ENCODE measurements around the gene TBC1D2B.

Gene TBC1D2B

GRCh38 chr15:78097667-78098066 is 20.2 kb upstream of the TBC1D2B start:
- Histone ChIP-seq H3K27ac (replicated peaks; ENCODE audit: low read length) (no peak overlapping the region), H2BK15ac (ENCODE audit: low read length) (no peak overlapping the region), H4K8ac (ENCODE audit: low read depth, low read length) (no peak overlapping the region), H2BK5ac (ENCODE audit: low read length) (no peak overlapping the region), H3K36me3 (replicated peaks in 1 of 2; ENCODE audit: control insufficient read depth in 2 of 2, insufficient read depth in 2 of 2, low read length in 2 of 2) (no peaks in the 10 kb centered on the region), H3K14ac (ENCODE audit: low read length) (no peak overlapping the region), H4K91ac (ENCODE audit: low read depth, low read length, poor library complexity) (no peak overlapping the region), H3K9me3 (replicated peaks in 1 of 2; ENCODE audit: control insufficient read depth in 2 of 2, insufficient read depth in 1 of 2, low read depth in 1 of 2, low read length in 2 of 2) (no peaks in the 10 kb centered on the region), H3K27me3 (ENCODE audit: control insufficient read depth in 3 of 3, insufficient read depth in 3 of 3, low read depth in 1 of 3, low read length in 3 of 3) (peaks cover 0 to 18% (median 0%) of the 10 kb centered on the region in 3 experiments), H3K4ac (ENCODE audit: low read length) (no peak overlapping the region), H3K23ac (ENCODE audit: low read depth, low read length, poor library complexity) (peak overlapping the region; percentile 60), H2AFZ (ENCODE audit: low read length) (no peak overlapping the region), H2BK120ac (ENCODE audit: low read depth, low read length) (no peak overlapping the region), H2AK5ac (ENCODE audit: low read depth, low read length) (peak overlapping the region; percentile 41), H3K4me3 (ENCODE audit: low read length in 2 of 2) (no peak overlapping the region), H3K9ac (ENCODE audit: low read depth, low read length, poor library complexity) (peak overlapping the region; percentile 24), H2BK12ac (ENCODE audit: low read length) (no peak overlapping the region), H3K18ac (ENCODE audit: low read length) (peak overlapping the region; percentile 27), H3K4me1 (ENCODE audit: control insufficient read depth in 2 of 2, insufficient read depth in 1 of 2, low read depth in 1 of 2, low read length in 2 of 2) (no peaks in the 10 kb centered on the region), H3K79me1 (ENCODE audit: low read depth, low read length) (no peaks in the 10 kb centered on the region), H3K4me2 (ENCODE audit: insufficient read depth, low read length, poor library complexity, severe bottlenecking) (no peak overlapping the region)
- DNase-seq (ENCODE audit: low spot score) = no peak
- no CpG with 5 or more reads among the region's 9 CpGs for WGBS, 2 donors (ENCODE audit: extremely low coverage in 2 of 2, insufficient read length in 2 of 2, insufficient replicate concordance in 1 of 2)

GRCh38 chr15:78093242-78094020 is 15.9 kb upstream of the TBC1D2B start:
- H3K27me3 ChIP-seq (ENCODE audit: control insufficient read depth in 3 of 3, insufficient read depth in 3 of 3, low read depth in 1 of 3, low read length in 3 of 3) = peaks cover 0 to 31% (median 0%) of the 10 kb centered on the region in 3 experiments
- DNase-seq (ENCODE audit: low spot score) = no peak
- no peak overlapping the region for H3K18ac ChIP-seq (ENCODE audit: low read length)
- no peak overlapping the region for H3K27ac ChIP-seq (replicated peaks; ENCODE audit: low read length)
- no peak overlapping the region for H2AFZ ChIP-seq (ENCODE audit: low read length)
- no peaks in the 10 kb centered on the region for H3K79me1 ChIP-seq (ENCODE audit: low read depth, low read length)
- peak overlapping the region; percentile 14 for H3K14ac ChIP-seq (ENCODE audit: low read length)
- H2BK12ac ChIP-seq (ENCODE audit: low read length) = no peak overlapping the region
- no peak overlapping the region for H4K91ac ChIP-seq (ENCODE audit: low read depth, low read length, poor library complexity)
- no peak overlapping the region for H2BK5ac ChIP-seq (ENCODE audit: low read length)
- no peak overlapping the region for H3K23ac ChIP-seq (ENCODE audit: low read depth, low read length, poor library complexity)
- H3K4me1 ChIP-seq (ENCODE audit: control insufficient read depth in 2 of 2, insufficient read depth in 1 of 2, low read depth in 1 of 2, low read length in 2 of 2) = peaks cover 2 to 3% of the 10 kb centered on the region in 2 donors
- H3K9ac ChIP-seq (ENCODE audit: low read depth, low read length, poor library complexity) = no peak overlapping the region
- no peak overlapping the region for H2AK5ac ChIP-seq (ENCODE audit: low read depth, low read length)
- H3K4me3 ChIP-seq (ENCODE audit: low read length in 2 of 2) = no peak overlapping the region
- H3K4ac ChIP-seq (ENCODE audit: low read length) = no peak overlapping the region
- H2BK120ac ChIP-seq (ENCODE audit: low read depth, low read length) = no peak overlapping the region
- no peaks in the 10 kb centered on the region for H3K36me3 ChIP-seq (replicated peaks in 1 of 2; ENCODE audit: control insufficient read depth in 2 of 2, insufficient read depth in 2 of 2, low read length in 2 of 2)
- no peak overlapping the region for H2BK15ac ChIP-seq (ENCODE audit: low read length)
- H3K4me2 ChIP-seq (ENCODE audit: insufficient read depth, low read length, poor library complexity, severe bottlenecking) = no peak overlapping the region
- H3K9me3 ChIP-seq (replicated peaks in 1 of 2; ENCODE audit: control insufficient read depth in 2 of 2, insufficient read depth in 1 of 2, low read depth in 1 of 2, low read length in 2 of 2) = no peaks in the 10 kb centered on the region
- no peak overlapping the region for H4K8ac ChIP-seq (ENCODE audit: low read depth, low read length)
- WGBS, 2 donors (ENCODE audit: extremely low coverage in 2 of 2, insufficient read length in 2 of 2, insufficient replicate concordance in 1 of 2) = no CpG with 5 or more reads among the region's 5 CpGs

GRCh38 chr15:78092261-78093041 is 14.9 kb upstream of the TBC1D2B start, which contains the start of gene SH2D7:
Gene SH2D7, plus strand, starts transcription at chr15:78092561. Its CDS starts 24 bp downstream, at chr15:78092585.
- H2AK5ac ChIP-seq (ENCODE audit: low read depth, low read length) = peak within 1 kb of the TSS; percentile 58
- no peak for DNase-seq (ENCODE audit: low spot score)

More at GRCh38 chr15:78092261-78093041, 14.9 kb upstream of the TBC1D2B start, which contains the start of gene SH2D7:
- no peak within 1 kb of the TSS for H2BK120ac ChIP-seq (ENCODE audit: low read depth, low read length)
- H2AFZ ChIP-seq (ENCODE audit: low read length) = no peak within 1 kb of the TSS
- no peak within 1 kb of the TSS for H3K27ac ChIP-seq (replicated peaks; ENCODE audit: low read length)
- H3K9ac ChIP-seq (ENCODE audit: low read depth, low read length, poor library complexity) = peak within 1 kb of the TSS; percentile 56
- peaks cover 0 to 33% (median 0%) of the 10 kb centered on the region in 3 experiments for H3K27me3 ChIP-seq (ENCODE audit: control insufficient read depth in 3 of 3, insufficient read depth in 3 of 3, low read depth in 1 of 3, low read length in 3 of 3)
- H3K23ac ChIP-seq (ENCODE audit: low read depth, low read length, poor library complexity) = peak within 1 kb of the TSS; percentile 58
- peak within 1 kb of the TSS; percentile 23 for H3K14ac ChIP-seq (ENCODE audit: low read length)
- H3K4ac ChIP-seq (ENCODE audit: low read length) = peak within 1 kb of the TSS; percentile 12
- no peaks in the 10 kb centered on the region for H3K36me3 ChIP-seq (replicated peaks in 1 of 2; ENCODE audit: control insufficient read depth in 2 of 2, insufficient read depth in 2 of 2, low read length in 2 of 2)
- H3K4me2 ChIP-seq (ENCODE audit: insufficient read depth, low read length, poor library complexity, severe bottlenecking) = no peak within 1 kb of the TSS
- H3K4me1 ChIP-seq (ENCODE audit: control insufficient read depth in 2 of 2, insufficient read depth in 1 of 2, low read depth in 1 of 2, low read length in 2 of 2) = peaks cover 3% of the 10 kb centered on the region in 2 donors
- H3K18ac ChIP-seq (ENCODE audit: low read length) = peak within 1 kb of the TSS; percentile 46
- H3K79me1 ChIP-seq (ENCODE audit: low read depth, low read length) = no peaks in the 10 kb centered on the region
- H2BK15ac ChIP-seq (ENCODE audit: low read length) = no peak within 1 kb of the TSS
- H3K4me3 ChIP-seq (ENCODE audit: low read length in 2 of 2) = no peak within 1 kb of the TSS
- no peak within 1 kb of the TSS for H2BK12ac ChIP-seq (ENCODE audit: low read length)
- no peak within 1 kb of the TSS for H2BK5ac ChIP-seq (ENCODE audit: low read length)
- no peak within 1 kb of the TSS for H4K8ac ChIP-seq (ENCODE audit: low read depth, low read length)
- H3K9me3 ChIP-seq (replicated peaks in 1 of 2; ENCODE audit: control insufficient read depth in 2 of 2, insufficient read depth in 1 of 2, low read depth in 1 of 2, low read length in 2 of 2) = no peaks in the 10 kb centered on the region
- WGBS, 2 donors (ENCODE audit: extremely low coverage in 2 of 2, insufficient read length in 2 of 2, insufficient replicate concordance in 1 of 2) = no CpG with 5 or more reads among the region's 11 CpGs
- H4K91ac ChIP-seq (ENCODE audit: low read depth, low read length, poor library complexity) = no peak within 1 kb of the TSS
